Measurements from ENCODE around the gene SPIN1.

- no peak for TF ChIP-seq CTCF (IDR thresholded peaks at IDR 0.05; ENCODE audit: insufficient read depth, low read length, poor library complexity, severe bottlenecking)
- no peak for TF ChIP-seq EZH2phosphoT487 (conservative IDR thresholded peaks at IDR 0.05; ENCODE audit: low read length)
Observed at GRCh38 chr9:88391921-88392320, 3.7 kb downstream of the SPIN1 start.

Data from SU-DHL-6 (cell line).